ENCODE measurements around the gene NDRG2.

DNA sequence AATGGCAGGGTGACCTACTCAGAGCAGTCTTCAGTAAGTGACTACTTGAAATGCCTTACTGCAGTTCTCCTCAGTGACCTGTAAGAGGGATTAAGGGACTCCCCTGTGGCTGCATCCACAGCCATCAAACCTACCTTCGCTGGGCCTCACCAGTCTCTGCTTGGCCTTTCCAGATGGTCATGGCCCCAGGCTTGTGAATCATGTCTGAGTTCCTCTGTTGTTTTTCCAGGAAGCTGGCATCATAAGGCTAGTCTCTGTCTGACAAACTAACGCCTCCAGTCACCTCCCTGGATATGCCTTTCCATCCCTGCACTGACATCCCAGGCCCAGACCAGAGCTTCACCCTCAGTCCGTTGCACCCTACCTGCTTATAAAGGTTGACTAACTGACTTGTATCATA is 55.5 kb downstream of the NDRG2 start:
- no peak for TF ChIP-seq EZH2 (IDR thresholded peaks at IDR 0.05; ENCODE audit: low read length, missing control alignments)
- TF ChIP-seq, protein P1, sequence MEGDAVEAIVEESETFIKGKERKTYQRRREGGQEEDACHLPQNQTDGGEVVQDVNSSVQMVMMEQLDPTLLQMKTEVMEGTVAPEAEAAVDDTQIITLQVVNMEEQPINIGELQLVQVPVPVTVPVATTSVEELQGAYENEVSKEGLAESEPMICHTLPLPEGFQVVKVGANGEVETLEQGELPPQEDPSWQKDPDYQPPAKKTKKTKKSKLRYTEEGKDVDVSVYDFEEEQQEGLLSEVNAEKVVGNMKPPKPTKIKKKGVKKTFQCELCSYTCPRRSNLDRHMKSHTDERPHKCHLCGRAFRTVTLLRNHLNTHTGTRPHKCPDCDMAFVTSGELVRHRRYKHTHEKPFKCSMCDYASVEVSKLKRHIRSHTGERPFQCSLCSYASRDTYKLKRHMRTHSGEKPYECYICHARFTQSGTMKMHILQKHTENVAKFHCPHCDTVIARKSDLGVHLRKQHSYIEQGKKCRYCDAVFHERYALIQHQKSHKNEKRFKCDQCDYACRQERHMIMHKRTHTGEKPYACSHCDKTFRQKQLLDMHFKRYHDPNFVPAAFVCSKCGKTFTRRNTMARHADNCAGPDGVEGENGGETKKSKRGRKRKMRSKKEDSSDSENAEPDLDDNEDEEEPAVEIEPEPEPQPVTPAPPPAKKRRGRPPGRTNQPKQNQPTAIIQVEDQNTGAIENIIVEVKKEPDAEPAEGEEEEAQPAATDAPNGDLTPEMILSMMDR (conservative IDR thresholded peaks at IDR 0.05 in 1 of 2, IDR thresholded peaks at IDR 0.05 in 1 of 2; ENCODE audit: low read depth in 1 of 2, low read length in 2 of 2) = no peak

Data from fibroblast of lung (primary cell).